DND-41 (cell line): Measurements from ENCODE around the gene DCAF7.
A peak's percentile ranks its signal among the peaks of the same experiment; 100 is the strongest.

ENCODE experiments used
- ATAC-seq: fragments of 200-7000 bp; cut with Tn5 transposase; 3 replicates; pipeline ENCODE4 v1.9.1; 2021; ENCODE audit warnings: low read depth; ENCODE audit not compliant: insufficient read depth
- DNase-seq: peaks from one replicate; pipeline ENCODE4 v3.0.0-alpha.2; 2020
- H2AFZ ChIP-seq: 2 replicates; pipeline ENCODE4 v1.6.0; 2012; ENCODE audit warnings: low read depth, low read length
- H3K27ac ChIP-seq: 2 replicates; pipeline ENCODE4 v1.5.1; 2012; ENCODE audit warnings: low read length, inconsistent platforms
- H3K27me3 ChIP-seq: fragments of 200-600 bp; sonication (generic); 2 replicates; pipeline ENCODE4 v1.6.0; 2012; ENCODE audit warnings: low read length, mild to moderate bottlenecking, inconsistent platforms; ENCODE audit not compliant: insufficient read depth, poor library complexity
- H3K36me3 ChIP-seq: 2 replicates; pipeline ENCODE4 v1.5.1; 2012; ENCODE audit warnings: low read length, inconsistent platforms; ENCODE audit not compliant: insufficient read depth
- H3K4me1 ChIP-seq: 2 replicates; pipeline ENCODE4 v1.5.1; 2012; ENCODE audit warnings: mild to moderate bottlenecking, low read length; ENCODE audit not compliant: insufficient read depth
- H3K4me2 ChIP-seq: 2 replicates; pipeline ENCODE4 v1.6.0; 2012; ENCODE audit warnings: mild to moderate bottlenecking, moderate library complexity, low read length, inconsistent platforms; ENCODE audit not compliant: insufficient read depth
- H3K4me3 ChIP-seq, 2 experiments: fragments of 200-600 bp in 1 of 2; shearing (Covaris generic) in 1 of 2; 2 replicates each; pipeline ENCODE4 v1.5.1; 2012 to 2016; ENCODE audit warnings: inconsistent platforms in 2 of 2, low read length in 2 of 2, mild to moderate bottlenecking in 2 of 2, low read depth in 1 of 2, moderate library complexity in 1 of 2
- H3K79me2 ChIP-seq: 2 replicates; pipeline ENCODE4 v1.6.0; 2012; ENCODE audit warnings: low read length, inconsistent platforms; ENCODE audit not compliant: insufficient read depth
- H3K9ac ChIP-seq: 2 replicates; pipeline ENCODE4 v1.6.0; 2012; ENCODE audit warnings: low read depth, mild to moderate bottlenecking, inconsistent platforms, low read length, moderate library complexity
- H3K9me3 ChIP-seq: 2 replicates; pipeline ENCODE4 v1.5.1; 2012; ENCODE audit warnings: low read length, moderate library complexity, mild to moderate bottlenecking, inconsistent platforms; ENCODE audit not compliant: insufficient read depth, severe bottlenecking
- H4K20me1 ChIP-seq: 2 replicates; pipeline ENCODE4 v1.6.0; 2012; ENCODE audit warnings: low read length; ENCODE audit not compliant: insufficient read depth
- CTCF ChIP-seq: IDR thresholded peaks from 2 replicates; pipeline ENCODE4 v1.5.1; 2012; ENCODE audit warnings: borderline replicate concordance, low read length, moderate library complexity, mild to moderate bottlenecking; ENCODE audit not compliant: poor library complexity, severe bottlenecking; ENCODE audit errors: extremely low read depth
- EZH2 ChIP-seq: IDR thresholded peaks from 3 replicates; pipeline ENCODE4 v1.6.1; 2012; ENCODE audit warnings: borderline replicate concordance, low read depth, mild to moderate bottlenecking, moderate library complexity, low read length, inconsistent platforms; ENCODE audit not compliant: severe bottlenecking

The DCAF7 gene

DNA sequence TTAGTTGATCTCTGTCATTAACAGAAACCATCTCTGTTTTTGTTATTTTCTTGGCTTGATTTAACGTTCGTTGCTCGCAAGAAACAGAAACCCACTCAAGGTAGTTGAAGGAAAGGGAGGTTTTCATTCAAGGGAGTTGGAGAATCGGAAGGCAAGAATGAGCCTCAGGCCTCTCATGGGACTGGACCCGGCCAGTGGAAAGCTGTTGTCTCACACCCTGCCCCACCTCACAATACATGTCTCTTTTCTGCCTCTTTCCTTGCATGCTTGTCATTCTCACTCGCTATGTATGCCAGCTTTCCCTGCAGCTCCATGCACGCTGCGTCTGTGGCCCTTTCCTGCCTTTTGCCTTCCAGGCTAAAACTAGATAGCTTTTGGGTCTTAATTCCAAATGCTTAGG, 18.3 kb downstream of the DCAF7 start:
- TF ChIP-seq EZH2 (no peak), CTCF (no peak)
- Histone ChIP-seq H4K20me1 (peaks cover 60% of the 10 kb centered on the region), H3K79me2 (peaks cover 99% of the 10 kb centered on the region), H3K4me1 (peaks cover 2% of the 10 kb centered on the region; the same call in 1 of the 2 replicates), H3K4me2 (no peak overlapping the region), H3K9ac (no peak overlapping the region), H3K4me3 (no peak overlapping the region), H3K9me3 (no peaks in the 10 kb centered on the region), H3K27me3 (no peaks in the 10 kb centered on the region), H3K27ac (no peak overlapping the region), H2AFZ (no peak overlapping the region), H3K36me3 (peaks cover 18% of the 10 kb centered on the region)
- no peak for DNase-seq
- ATAC-seq, result no peak

- ATAC-seq, result no peak
- TF ChIP-seq EZH2, result no peak
- TF ChIP-seq CTCF, result no peak
- peaks cover 99% of the 10 kb centered on the region for H3K79me2 ChIP-seq
Observed at GRCh38 chr17:63571632-63572310, 21.5 kb downstream of the DCAF7 start.

GRCh38 chr17:63573634-63574033, 23.4 kb downstream of the DCAF7 start:
- Histone ChIP-seq H3K27ac (no peak overlapping the region), H3K27me3 (no peaks in the 10 kb centered on the region), H3K36me3 (peaks cover 30% of the 10 kb centered on the region), H3K79me2 (peaks cover 99% of the 10 kb centered on the region), H3K4me1 (no peaks in the 10 kb centered on the region), H2AFZ (no peak overlapping the region), H3K4me3 (no peak overlapping the region), H3K9ac (no peak overlapping the region), H4K20me1 (peaks cover 56% of the 10 kb centered on the region), H3K4me2 (no peak overlapping the region), H3K9me3 (no peaks in the 10 kb centered on the region)
- DNase-seq, result no peak
- ATAC-seq, result no peak
- TF ChIP-seq CTCF (peak; percentile 25), EZH2 (no peak)

More at GRCh38 chr17:63571632-63572310, 21.5 kb downstream of the DCAF7 start:
- no peak for DNase-seq
- H3K36me3 ChIP-seq, result peaks cover 22% of the 10 kb centered on the region
- H2AFZ ChIP-seq, result no peak overlapping the region
- no peak overlapping the region for H3K27ac ChIP-seq
- peaks cover 54% of the 10 kb centered on the region for H4K20me1 ChIP-seq
- no peaks in the 10 kb centered on the region for H3K9me3 ChIP-seq
- no peaks in the 10 kb centered on the region for H3K4me1 ChIP-seq
- H3K27me3 ChIP-seq, result no peaks in the 10 kb centered on the region
- H3K9ac ChIP-seq, result no peak overlapping the region
- H3K4me2 ChIP-seq, result no peak overlapping the region
- H3K4me3 ChIP-seq, result no peak overlapping the region
